HG03354 (cell line): Measurements from ENCODE around the gene CTNNBL1.

Source experiments
- ATAC-seq: cut with Tn5 transposase; IDR thresholded peaks from one replicate; pipeline ENCODE4 v1.9.1; 2021; ENCODE audit warnings: mild to moderate bottlenecking; ENCODE audit not compliant: unreplicated experiment, poor library complexity, severe bottlenecking

CTNNBL1 gene

GRCh38 chr20:37734228-37734985 is 40.6 kb downstream of the CTNNBL1 start:
- ATAC-seq: no peak

GRCh38 chr20:37735541-37735940 is 41.7 kb downstream of the CTNNBL1 start:
- no peak for ATAC-seq

GRCh38 chr20:37736132-37736531 is 42.3 kb downstream of the CTNNBL1 start:
- no peak for ATAC-seq

- no peak for ATAC-seq
Measured at GRCh38 chr20:37737826-37738420, 44.1 kb downstream of the CTNNBL1 start.

- ATAC-seq: no peak
Measured at GRCh38 chr20:37741055-37741454, 47.2 kb downstream of the CTNNBL1 start.

- ATAC-seq: no peak
Measured at GRCh38 chr20:37741570-37741969, 47.7 kb downstream of the CTNNBL1 start.

GRCh38 chr20:37742131-37742530 is 48.3 kb downstream of the CTNNBL1 start:
- ATAC-seq: no peak

GRCh38 chr20:37744347-37744746 is 50.5 kb downstream of the CTNNBL1 start:
- ATAC-seq: no peak

- no peak for ATAC-seq
Measured at GRCh38 chr20:37745553-37745952, 51.7 kb downstream of the CTNNBL1 start.

GRCh38 chr20:37748015-37748414 is 54.2 kb downstream of the CTNNBL1 start:
- no peak for ATAC-seq

GRCh38 chr20:37749218-37749617 is 55.4 kb downstream of the CTNNBL1 start:
- ATAC-seq: no peak

- ATAC-seq: no peak
Measured at GRCh38 chr20:37749620-37750403, 56.0 kb downstream of the CTNNBL1 start.

- no peak for ATAC-seq
Measured at GRCh38 chr20:37755665-37756064, 61.8 kb downstream of the CTNNBL1 start.

GRCh38 chr20:37756234-37756633 is 62.4 kb downstream of the CTNNBL1 start:
- no peak for ATAC-seq

- no peak for ATAC-seq
Measured at GRCh38 chr20:37757550-37757949, 63.7 kb downstream of the CTNNBL1 start.

- ATAC-seq: no peak
Measured at GRCh38 chr20:37758332-37758731, 64.5 kb downstream of the CTNNBL1 start.

- ATAC-seq: no peak
Measured at GRCh38 chr20:37759052-37759553, 65.3 kb downstream of the CTNNBL1 start.

- no peak for ATAC-seq
Measured at GRCh38 chr20:37759761-37760209, 66.0 kb downstream of the CTNNBL1 start.

- ATAC-seq: no peak
Measured at GRCh38 chr20:37760322-37760721, 66.5 kb downstream of the CTNNBL1 start.

GRCh38 chr20:37762716-37763485 is 69.1 kb downstream of the CTNNBL1 start:
- no peak for ATAC-seq
